H9 (cell line): ENCODE measurements around the gene FETUB. TPM values are rescaled to one million over a fixed set of nuclear protein-coding genes. Genes with fewer than 3 reads are reported as not detected.

Source experiments
- DNase-seq: peaks from one replicate; pipeline ENCODE4 v3.0.0-alpha.2; 2017
- H2AFZ ChIP-seq: one replicate; pipeline ENCODE4 v1.6.1; 2013; ENCODE audit warnings: mild to moderate bottlenecking, low read length, control low read depth, moderate library complexity
- H2AK5ac ChIP-seq: 2 replicates; pipeline ENCODE4 v1.6.1; 2013; ENCODE audit warnings: low read length, control low read depth, mixed read lengths; ENCODE audit not compliant: insufficient read length
- H2BK120ac ChIP-seq: one replicate; pipeline ENCODE4 v1.6.1; 2013; ENCODE audit warnings: low read depth, mild to moderate bottlenecking, low read length, control low read depth, inconsistent platforms; ENCODE audit not compliant: poor library complexity, severe bottlenecking
- H2BK12ac ChIP-seq: 2 replicates; pipeline ENCODE4 v1.6.1; 2013; ENCODE audit warnings: low read length, control low read depth, mixed read lengths, low read depth; ENCODE audit not compliant: insufficient read length
- H2BK15ac ChIP-seq: 2 replicates; pipeline ENCODE4 v1.6.1; 2013; ENCODE audit warnings: low read depth, low read length, control low read depth
- H2BK20ac ChIP-seq: one replicate; pipeline ENCODE4 v1.6.1; 2013; ENCODE audit warnings: low read depth, mild to moderate bottlenecking, low read length, control low read depth, inconsistent platforms; ENCODE audit not compliant: poor library complexity, severe bottlenecking
- H2BK5ac ChIP-seq: 2 replicates; pipeline ENCODE4 v1.6.1; 2013; ENCODE audit warnings: low read length, control low read depth, mixed read lengths; ENCODE audit not compliant: insufficient read length
- H3K14ac ChIP-seq: 2 replicates; pipeline ENCODE4 v1.6.1; 2013; ENCODE audit warnings: low read length, control low read depth; ENCODE audit not compliant: insufficient read depth
- H3K18ac ChIP-seq: 2 replicates; pipeline ENCODE4 v1.6.1; 2013; ENCODE audit warnings: low read depth, mild to moderate bottlenecking, mixed read lengths, low read length, control low read depth; ENCODE audit not compliant: insufficient read length
- H3K23ac ChIP-seq: 2 replicates; pipeline ENCODE4 v1.6.1; 2013; ENCODE audit warnings: low read length, control low read depth, mixed read lengths, low read depth; ENCODE audit not compliant: insufficient read length
- H3K23me2 ChIP-seq: 2 replicates; pipeline ENCODE4 v1.6.1; 2013; ENCODE audit warnings: low read depth, mild to moderate bottlenecking, mixed read lengths, low read length, control low read depth; ENCODE audit not compliant: insufficient read length, poor library complexity, severe bottlenecking
- H3K27ac ChIP-seq: 2 replicates; pipeline ENCODE4 v1.5.1; 2013; ENCODE audit warnings: low read length, control low read depth, mixed read lengths, low read depth; ENCODE audit not compliant: insufficient read length
- H3K27me3 ChIP-seq: 2 replicates; pipeline ENCODE4 v1.6.1; 2013; ENCODE audit warnings: low read length, control low read depth, inconsistent platforms; ENCODE audit not compliant: insufficient read depth
- H3K4ac ChIP-seq: 2 replicates; pipeline ENCODE4 v1.6.1; 2013; ENCODE audit warnings: low read depth, mild to moderate bottlenecking, control low read depth, inconsistent platforms, low read length, moderate library complexity
- H3K4me1 ChIP-seq: 2 replicates; pipeline ENCODE4 v1.6.1; 2013; ENCODE audit warnings: low read length, control low read depth, inconsistent platforms; ENCODE audit not compliant: insufficient read depth
- H3K4me2 ChIP-seq: 2 replicates; pipeline ENCODE4 v1.6.1; 2013; ENCODE audit warnings: low read length, control low read depth, mixed read lengths; ENCODE audit not compliant: insufficient read length, insufficient read depth
- H3K56ac ChIP-seq: 2 replicates; pipeline ENCODE4 v1.6.1; 2013; ENCODE audit warnings: low read depth, mild to moderate bottlenecking, mixed read lengths, low read length, control low read depth; ENCODE audit not compliant: insufficient read length
- H3K79me1 ChIP-seq: 2 replicates; pipeline ENCODE4 v1.6.1; 2013; ENCODE audit warnings: low read depth, mild to moderate bottlenecking, moderate library complexity, low read length, control low read depth, inconsistent platforms; ENCODE audit not compliant: insufficient read depth, poor library complexity, severe bottlenecking
- H3K79me2 ChIP-seq: 2 replicates; pipeline ENCODE4 v1.6.1; 2013; ENCODE audit warnings: low read length, control low read depth, inconsistent platforms; ENCODE audit not compliant: insufficient read depth
- H3K9ac ChIP-seq: 2 replicates; pipeline ENCODE4 v1.6.1; 2013; ENCODE audit warnings: low read length, control low read depth, mixed read lengths; ENCODE audit not compliant: insufficient read length; ENCODE audit errors: extremely low read depth
- H3K9me3 ChIP-seq: one replicate; pipeline ENCODE4 v1.6.1; 2013; ENCODE audit warnings: low read depth, low read length, inconsistent platforms; ENCODE audit not compliant: control insufficient read depth
- H3T11ph ChIP-seq: one replicate; pipeline ENCODE4 v1.6.1; 2013; ENCODE audit warnings: mild to moderate bottlenecking, low read length, control low read depth, inconsistent platforms
- H4K20me1 ChIP-seq: one replicate; pipeline ENCODE4 v1.6.1; 2013; ENCODE audit not compliant: control insufficient read depth, insufficient read length, insufficient read depth
- H4K5ac ChIP-seq: 2 replicates; pipeline ENCODE4 v1.6.1; 2013; ENCODE audit warnings: low read depth, mild to moderate bottlenecking, mixed read lengths, low read length, control low read depth; ENCODE audit not compliant: insufficient read length
- H4K8ac ChIP-seq: replicated peaks from 2 replicates; pipeline ENCODE4 v1.6.1; 2013; ENCODE audit warnings: low read length, control low read depth, mixed read lengths, low read depth; ENCODE audit not compliant: insufficient read length
- H4K91ac ChIP-seq: 2 replicates; pipeline ENCODE4 v1.6.1; 2013; ENCODE audit warnings: low read depth, mild to moderate bottlenecking, moderate library complexity, mixed read lengths, low read length, control low read depth; ENCODE audit not compliant: insufficient read length
- H3K27ac Mint-ChIP-seq, 3 experiments: 2 replicates in 2 of 3; 3 replicates in 1 of 3; pipeline ENCODE4 v1.8.0; 2020 to 2021; ENCODE audit warnings: mixed read lengths in 3 of 3, mild to moderate bottlenecking in 1 of 3, moderate library complexity in 1 of 3
- H3K27me3 Mint-ChIP-seq: 2 replicates; pipeline ENCODE4 v1.8.0; 2021; ENCODE audit warnings: low read depth, mild to moderate bottlenecking, moderate library complexity, mixed read lengths
- H3K36me3 Mint-ChIP-seq, 3 experiments: 2 replicates in 2 of 3; 3 replicates in 1 of 3; pipeline ENCODE4 v1.8.0; 2020 to 2021; ENCODE audit warnings: low read depth in 3 of 3, mixed read lengths in 3 of 3; ENCODE audit not compliant: insufficient read depth in 1 of 3
- H3K4me1 Mint-ChIP-seq, 2 experiments: 2 replicates each; pipeline ENCODE4 v1.8.0; 2020; ENCODE audit warnings: mixed read lengths in 2 of 2
- H3K4me3 Mint-ChIP-seq, 2 experiments: 2 replicates in 1 of 2; 3 replicates in 1 of 2; pipeline ENCODE4 v1.8.0; 2020 to 2021; ENCODE audit warnings: mild to moderate bottlenecking in 2 of 2, mixed read lengths in 2 of 2, moderate library complexity in 1 of 2
- H3K9me3 Mint-ChIP-seq, 2 experiments: 2 replicates in 1 of 2; 3 replicates in 1 of 2; pipeline ENCODE4 v1.8.0; 2020; ENCODE audit warnings: mild to moderate bottlenecking in 2 of 2, mixed read lengths in 2 of 2, moderate library complexity in 1 of 2
- WGBS: extraction: QIAGEN DNeasy Blood & Tissue Kit; methylation state at CpG from one replicate; pipeline ENCODE4 v1.1.7; 2013; ENCODE audit warnings: missing lambda C conversion rate, low lambda C conversion rate, mixed read lengths; ENCODE audit not compliant: insufficient read length; ENCODE audit errors: extremely low coverage; 5-methylcytosine and 5-hydroxymethylcytosine counted together
- total RNA-seq: library from RNA; stranded (reverse); gene quantifications from 2 replicates; pipeline ENCODE4 v1.2.1, GENCODE V29; 2021
- TF ChIP-seq, protein P1 (sequence below): fragments of 200-600 bp; sonication (generic); conservative IDR thresholded peaks from 3 replicates; pipeline ENCODE4 v1.8.0; 2021; ENCODE audit warnings: antibody characterized with exemption, mild to moderate bottlenecking

Gene FETUB
- total RNA-seq, 1 experiment from 2014 or later: not detected

DNA sequence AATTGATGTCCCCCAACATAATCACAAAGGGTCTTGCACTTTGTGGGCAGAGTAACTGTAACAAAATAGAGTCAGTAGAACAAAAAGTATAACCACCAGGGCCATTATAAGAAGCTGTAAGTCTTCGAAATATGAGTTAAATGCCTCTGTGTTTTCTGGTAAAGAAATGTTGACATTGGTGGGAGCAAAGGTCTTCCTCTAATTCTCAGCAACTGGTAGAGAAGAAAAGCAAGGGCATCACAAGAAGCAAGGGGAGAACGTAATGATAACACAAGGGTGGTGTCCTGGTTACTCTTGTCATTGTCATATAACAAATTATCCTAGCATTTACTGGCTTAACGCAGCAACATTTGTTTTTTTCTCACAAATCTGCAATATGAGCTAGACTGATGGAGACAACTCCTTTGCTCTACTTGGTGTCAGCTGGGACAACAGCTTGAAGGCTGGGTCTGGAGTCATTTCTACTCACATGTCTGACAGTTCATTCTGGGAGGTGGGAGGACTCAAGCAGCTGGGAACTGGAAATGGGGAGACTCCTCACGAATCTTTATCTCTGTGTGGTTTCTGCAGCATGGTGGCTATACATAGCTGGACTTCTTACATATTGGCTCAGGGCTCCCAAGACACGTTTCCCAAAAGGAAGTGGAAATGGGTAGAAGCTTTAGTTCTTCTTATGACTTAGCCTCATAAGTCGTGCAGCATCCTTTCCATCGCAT, 49.5 kb upstream of the FETUB start:
- Histone ChIP-seq H3K9me3 (no peaks in the 10 kb centered on the region), H3K27ac (no peak overlapping the region), H4K91ac (no peak overlapping the region), H2BK120ac (no peak overlapping the region), H2BK12ac (no peak overlapping the region), H3K4ac (no peak overlapping the region), H3K27me3 (no peaks in the 10 kb centered on the region), H3K56ac (no peak overlapping the region), H2BK5ac (no peak overlapping the region), H3K18ac (no peak overlapping the region), H2BK20ac (no peak overlapping the region), H3K23ac (no peak overlapping the region), H3K79me2 (no peaks in the 10 kb centered on the region), H3K23me2 (no peaks in the 10 kb centered on the region), H4K8ac (no peak overlapping the region), H3T11ph (no peak overlapping the region), H3K14ac (no peak overlapping the region), H2BK15ac (no peak overlapping the region), H3K9ac (no peak overlapping the region), H2AFZ (no peak overlapping the region), H2AK5ac (no peak overlapping the region), H4K5ac (no peak overlapping the region), H3K4me2 (no peak overlapping the region), H3K4me1 (no peaks in the 10 kb centered on the region), H3K79me1 (no peaks in the 10 kb centered on the region), H4K20me1 (no peaks in the 10 kb centered on the region)
- no peaks in the 10 kb centered on the region for H3K27me3 Mint-ChIP-seq
- H3K4me1 Mint-ChIP-seq: no peaks in the 10 kb centered on the region
- H3K4me3 Mint-ChIP-seq: no peak overlapping the region
- peaks cover under 1 to 6% (median 5%) of the 10 kb centered on the region in 3 experiments; a peak in 4 of 7 replicates for H3K36me3 Mint-ChIP-seq
- H3K27ac Mint-ChIP-seq: no peak overlapping the region
- WGBS: no CpG with 5 or more reads among the region's 7 CpGs
- TF ChIP-seq, protein P1, sequence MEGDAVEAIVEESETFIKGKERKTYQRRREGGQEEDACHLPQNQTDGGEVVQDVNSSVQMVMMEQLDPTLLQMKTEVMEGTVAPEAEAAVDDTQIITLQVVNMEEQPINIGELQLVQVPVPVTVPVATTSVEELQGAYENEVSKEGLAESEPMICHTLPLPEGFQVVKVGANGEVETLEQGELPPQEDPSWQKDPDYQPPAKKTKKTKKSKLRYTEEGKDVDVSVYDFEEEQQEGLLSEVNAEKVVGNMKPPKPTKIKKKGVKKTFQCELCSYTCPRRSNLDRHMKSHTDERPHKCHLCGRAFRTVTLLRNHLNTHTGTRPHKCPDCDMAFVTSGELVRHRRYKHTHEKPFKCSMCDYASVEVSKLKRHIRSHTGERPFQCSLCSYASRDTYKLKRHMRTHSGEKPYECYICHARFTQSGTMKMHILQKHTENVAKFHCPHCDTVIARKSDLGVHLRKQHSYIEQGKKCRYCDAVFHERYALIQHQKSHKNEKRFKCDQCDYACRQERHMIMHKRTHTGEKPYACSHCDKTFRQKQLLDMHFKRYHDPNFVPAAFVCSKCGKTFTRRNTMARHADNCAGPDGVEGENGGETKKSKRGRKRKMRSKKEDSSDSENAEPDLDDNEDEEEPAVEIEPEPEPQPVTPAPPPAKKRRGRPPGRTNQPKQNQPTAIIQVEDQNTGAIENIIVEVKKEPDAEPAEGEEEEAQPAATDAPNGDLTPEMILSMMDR: no peak
- H3K9me3 Mint-ChIP-seq: no peaks in the 10 kb centered on the region
- DNase-seq: no peak
